Gastrocnemius medialis (tissue), 4 donors: ENCODE data around the gene CCDC172. TPM values are rescaled to one million over a fixed set of nuclear protein-coding genes. Genes with fewer than 3 reads are reported as not detected.

Experiments
- ATAC-seq, 2 donors: fragments of 150-250 bp; one replicate each; pipeline ENCODE4 v1.9.1; 2016
- DNase-seq, 2 donors: peaks; one replicate each; pipeline ENCODE4 v3.0.0-alpha.2; 2019
- H3K27ac ChIP-seq, 4 donors: fragments of 200-600 bp; sonication (generic); 1 replicate in 1 of 4; 2 replicates in 3 of 4; pipeline ENCODE4 v1.5.1; 2016 to 2018; ENCODE audit warnings: mild to moderate bottlenecking in 2 of 4, moderate library complexity in 1 of 4
- H3K27me3 ChIP-seq, 3 donors: fragments of 200-600 bp; sonication (generic) in 2 of 3; 1 replicate in 1 of 3; 2 replicates in 2 of 3; pipeline versions ENCODE4 v1.5.1 to v1.6.0; 2016 to 2019; ENCODE audit warnings: mild to moderate bottlenecking in 1 of 3, moderate library complexity in 1 of 3
- H3K36me3 ChIP-seq, 2 donors: fragments of 200-600 bp; sonication (generic) in 1 of 2; one replicate each; pipeline ENCODE4 v1.5.1; 2017 to 2018
- H3K4me1 ChIP-seq, 2 donors: fragments of 200-600 bp; sonication (generic) in 1 of 2; one replicate each; pipeline ENCODE4 v1.5.1; 2016 to 2017; ENCODE audit warnings: mild to moderate bottlenecking in 2 of 2
- H3K4me3 ChIP-seq, 4 donors: fragments of 200-600 bp; sonication (generic) in 3 of 4; 1 replicate in 1 of 4; 2 replicates in 3 of 4; pipeline ENCODE4 v1.5.1; 2016 to 2019; ENCODE audit warnings: mild to moderate bottlenecking in 2 of 4
- H3K9me3 ChIP-seq, 3 donors: fragments of 200-600 bp; sonication (generic) in 2 of 3; 1 replicate in 1 of 3; 2 replicates in 2 of 3; pipeline ENCODE4 v1.5.1; 2016 to 2019
- CTCF ChIP-seq, 5 experiments: fragments of 450-650 bp in 3 of 5; fragments of 200-600 bp in 2 of 5; sonication (generic) in 2 of 5; IDR thresholded peaks in 4 of 5; conservative IDR thresholded peaks in 1 of 5; 1 replicate in 4 of 5; 2 replicates in 1 of 5; pipeline ENCODE4 v1.5.1; 2016 to 2019; ENCODE audit warnings: antibody characterized with exemption in 5 of 5, mild to moderate bottlenecking in 3 of 5, moderate library complexity in 3 of 5
- POLR2A ChIP-seq, 2 donors: fragments of 450-650 bp; IDR thresholded peaks; one replicate each; pipeline ENCODE4 v1.6.1; 2017; ENCODE audit warnings: antibody characterized with exemption in 2 of 2, mild to moderate bottlenecking in 2 of 2, moderate library complexity in 2 of 2
- in situ Hi-C, 4 donors: fragments of 200-750 bp; cut with MboI; loops; one replicate each; pipeline versions ENCODE4 v1.15.0 to v1.8.0; 2017; ENCODE audit warnings: low sequenced_read_pairs in 4 of 4
- intact Hi-C: fragments of 100-400 bp; cut with DNase I; formaldehyde crosslinking; loops from one replicate; pipeline ENCODE4 v1.15.1; 2023; ENCODE audit warnings: low total_unique reads
- total RNA-seq, 4 donors: library from RNA; depleted of rRNA; stranded (reverse); fragments of >200 nt; gene quantifications; one replicate each; pipeline versions ENCODE4 v1.1.0 to v1.2.3, GENCODE V29; 2016

The CCDC172 gene
- total RNA-seq, 4 donors from 2014 or later, result not detected

- intact Hi-C loops, result loop anchor here (5.0 kb wide), 1 partner anchor 489 kb away; no protein-coding TSS in a partner anchor
- in situ Hi-C loops, result loop anchor here (10.0 to 25.0 kb wide), 5 partner anchors 342 to 492 kb away; no protein-coding TSS in a partner anchor
- Histone ChIP-seq H3K27me3 (no peaks in the 10 kb centered on the region), H3K27ac (no peak overlapping the region), H3K9me3 (no peaks in the 10 kb centered on the region), H3K36me3 (no peaks in the 10 kb centered on the region), H3K4me3 (no peak overlapping the region), H3K4me1 (no peaks in the 10 kb centered on the region)
- ATAC-seq, result no peak
- no peak for DNase-seq
- TF ChIP-seq POLR2A (IDR thresholded peaks at IDR 0.05) (no peak), CTCF (IDR thresholded peaks at IDR 0.05 in 4 of 5, conservative IDR thresholded peaks at IDR 0.05 in 1 of 5) (no peak)
Measured at GRCh38 chr10:116286626-116287200, 37.5 kb upstream of the CCDC172 start.

GRCh38 chr10:116287906-116288501 lies 36.2 kb upstream of the CCDC172 start:
- in situ Hi-C loops, result loop anchor here (10.0 to 25.0 kb wide), 5 partner anchors 343 to 493 kb away; no protein-coding TSS in a partner anchor
- no peaks in the 10 kb centered on the region for H3K9me3 ChIP-seq
- DNase-seq, result no peak
- ATAC-seq, result peak in 1 of 2 donors; percentile 54
- H3K36me3 ChIP-seq, result no peaks in the 10 kb centered on the region
- TF ChIP-seq CTCF (IDR thresholded peaks at IDR 0.05 in 4 of 5, conservative IDR thresholded peaks at IDR 0.05 in 1 of 5) (peak; percentile 18 to 56 (median 41)), POLR2A (IDR thresholded peaks at IDR 0.05) (no peak)
- intact Hi-C loops, result loop anchor here (5.0 kb wide), 1 partner anchor 491 kb away; no protein-coding TSS in a partner anchor
- H3K4me1 ChIP-seq, result no peaks in the 10 kb centered on the region
- H3K27ac ChIP-seq, result no peak overlapping the region
- no peak overlapping the region for H3K4me3 ChIP-seq
- no peaks in the 10 kb centered on the region for H3K27me3 ChIP-seq

- no peaks in the 10 kb centered on the region for H3K27me3 ChIP-seq
- H3K9me3 ChIP-seq, result no peaks in the 10 kb centered on the region
- intact Hi-C loops (loop anchor here (5.0 kb wide), 1 partner anchor 492 kb away; no protein-coding TSS in a partner anchor), in situ Hi-C loops (loop anchor here (5.0 to 25.0 kb wide), 7 partner anchors 345 to 585 kb away; no protein-coding TSS in a partner anchor)
- TF ChIP-seq POLR2A (IDR thresholded peaks at IDR 0.05) (no peak), CTCF (IDR thresholded peaks at IDR 0.05 in 4 of 5, conservative IDR thresholded peaks at IDR 0.05 in 1 of 5) (no peak)
- ATAC-seq, result no peak
- H3K27ac ChIP-seq, result no peak overlapping the region
- H3K36me3 ChIP-seq, result no peaks in the 10 kb centered on the region
- H3K4me1 ChIP-seq, result no peaks in the 10 kb centered on the region
- H3K4me3 ChIP-seq, result no peak overlapping the region
- no peak for DNase-seq
Measured at GRCh38 chr10:116289652-116290051, 34.6 kb upstream of the CCDC172 start.

GRCh38 chr10:116292493-116292892 lies 31.8 kb upstream of the CCDC172 start:
- TF ChIP-seq POLR2A (IDR thresholded peaks at IDR 0.05) (no peak), CTCF (IDR thresholded peaks at IDR 0.05 in 4 of 5, conservative IDR thresholded peaks at IDR 0.05 in 1 of 5) (no peak)
- H3K36me3 ChIP-seq, result no peaks in the 10 kb centered on the region
- ATAC-seq (no peak), DNase-seq (no peak)
- H3K4me1 ChIP-seq, result no peaks in the 10 kb centered on the region
- intact Hi-C loops (no loop called here), in situ Hi-C loops (loop anchor here in 3 of 4 donors (5.0 to 25.0 kb wide), 4 partner anchors 355 to 588 kb away; no protein-coding TSS in a partner anchor)
- H3K9me3 ChIP-seq, result no peaks in the 10 kb centered on the region
- H3K27ac ChIP-seq, result no peak overlapping the region
- no peak overlapping the region for H3K4me3 ChIP-seq
- no peaks in the 10 kb centered on the region for H3K27me3 ChIP-seq
